HG03196 (cell line): Measurements from ENCODE around the gene ARID3B.
A peak's percentile ranks its signal among the peaks of the same experiment; 100 is the strongest.
"Not testable (repeated sequence)": the region's sequence is repeated elsewhere in the genome, so short reads cannot be mapped to it uniquely, and the experiment has no call there.

Experiments used
- ATAC-seq: cut with Tn5 transposase; IDR thresholded peaks from one replicate; pipeline ENCODE4 v1.9.1; 2021; ENCODE audit not compliant: unreplicated experiment

The ARID3B gene

GRCh38 chr15:74540761-74541493 is at the start of gene ARID3B:
Gene ARID3B, plus strand, starts transcription at chr15:74541220. Its CDS starts 2,717 bp downstream, at chr15:74543937.
- ATAC-seq = peak; percentile 75

GRCh38 chr15:74496648-74497047 is 44.4 kb upstream of the ARID3B start:
- ATAC-seq = no peak

- ATAC-seq = no peak
Observed at GRCh38 chr15:74497584-74497983, 43.4 kb upstream of the ARID3B start.

GRCh38 chr15:74499366-74499765 is 41.7 kb upstream of the ARID3B start:
- ATAC-seq = no peak

- no peak for ATAC-seq
Observed at GRCh38 chr15:74500401-74500800, 40.6 kb upstream of the ARID3B start.

GRCh38 chr15:74502301-74502700 is 38.7 kb upstream of the ARID3B start:
- ATAC-seq = no peak

- ATAC-seq = no peak
Observed at GRCh38 chr15:74504418-74504817, 36.6 kb upstream of the ARID3B start.

- no peak for ATAC-seq
Observed at GRCh38 chr15:74504836-74505235, 36.2 kb upstream of the ARID3B start.

- ATAC-seq = no peak
Observed at GRCh38 chr15:74505837-74506514, 35.0 kb upstream of the ARID3B start.

GRCh38 chr15:74506515-74506840 is 34.5 kb upstream of the ARID3B start:
- no peak for ATAC-seq

GRCh38 chr15:74511583-74511982 is 29.4 kb upstream of the ARID3B start:
- ATAC-seq = peak; percentile 42

- ATAC-seq = not testable (repeated sequence)
Observed at GRCh38 chr15:74514059-74514458, 27.0 kb upstream of the ARID3B start.

GRCh38 chr15:74517096-74517495 is 23.9 kb upstream of the ARID3B start:
- no peak for ATAC-seq

- no peak for ATAC-seq
Observed at GRCh38 chr15:74519311-74519710, 21.7 kb upstream of the ARID3B start.

GRCh38 chr15:74520407-74520806 is 20.6 kb upstream of the ARID3B start:
- no peak for ATAC-seq

GRCh38 chr15:74523982-74524381 is 17.0 kb upstream of the ARID3B start:
- no peak for ATAC-seq

- no peak for ATAC-seq
Observed at GRCh38 chr15:74525309-74525708, 15.7 kb upstream of the ARID3B start.

GRCh38 chr15:74525945-74526344 is 15.1 kb upstream of the ARID3B start:
- ATAC-seq = no peak

GRCh38 chr15:74528876-74529275 is 12.1 kb upstream of the ARID3B start:
- no peak for ATAC-seq

GRCh38 chr15:74529921-74530320 is 11.1 kb upstream of the ARID3B start:
- no peak for ATAC-seq

- no peak for ATAC-seq
Observed at GRCh38 chr15:74530771-74531143, 10.3 kb upstream of the ARID3B start.

- ATAC-seq = no peak
Observed at GRCh38 chr15:74531144-74531811, 9.7 kb upstream of the ARID3B start.
